Measurements from ENCODE around the gene CACNA1G. TPM values are rescaled to one million over a fixed set of nuclear protein-coding genes. Genes with fewer than 3 reads are reported as not detected.

CACNA1G gene
- total and polyA plus RNA-seq, 9 of the 15 experiments (the other 6 are each of a cell fraction or from before 2014, with no cell fraction given) = 0.01 TPM; not detected in 8

DNA sequence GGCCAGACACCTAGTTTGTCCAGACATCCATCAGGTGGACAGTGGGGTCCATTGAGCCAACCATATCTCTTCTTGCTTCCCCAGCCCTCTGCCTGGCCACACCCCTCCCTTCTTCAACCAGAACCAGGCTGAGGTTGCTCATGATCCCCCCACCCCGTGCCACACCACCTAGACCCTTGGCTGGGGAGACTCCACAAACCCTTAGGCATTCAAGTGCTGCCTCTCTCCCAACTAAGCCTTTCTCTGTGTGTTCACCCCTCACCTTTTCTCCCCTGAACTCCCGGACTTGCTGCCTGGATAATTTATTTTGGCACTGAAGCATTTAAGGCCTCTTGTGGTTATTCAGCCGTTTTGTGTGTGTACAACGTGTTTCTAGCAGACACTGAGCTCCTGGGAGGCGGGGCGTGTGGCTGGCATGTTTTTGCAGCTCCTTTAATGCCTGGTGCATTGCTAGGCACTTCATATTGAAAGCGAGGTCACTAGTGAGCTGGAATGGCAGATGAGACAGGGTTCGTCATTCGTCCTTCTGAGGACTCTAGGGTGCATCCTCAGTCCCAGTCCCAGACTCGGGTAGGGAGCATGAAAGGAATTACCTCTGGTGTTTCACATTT, 28.7 kb downstream of the CACNA1G start:
- intact Hi-C loops (cut with micrococcal nuclease) (no loop called here), in situ Hi-C loops (cut with MboI) (no loop called here)
- no peaks in the 10 kb centered on the region for H3K36me3 ChIP-seq (ENCODE audit: control insufficient read depth, insufficient read depth, low read length)
- no peaks in the 10 kb centered on the region for H3K9me3 ChIP-seq (replicated peaks; ENCODE audit: control insufficient read depth, insufficient read depth, low read depth, low read length)
- H3K4me3 ChIP-seq = no peak overlapping the region
- H3K9me1 ChIP-seq (ENCODE audit: control insufficient read depth, insufficient read depth, low read length) = no peaks in the 10 kb centered on the region
- ATAC-seq (no peak), FAIRE-seq (no peak), DNase-seq (ENCODE audit: extremely low read depth in 1 of 4, low spot score in 3 of 4) (no peak)
- CTCF ChIA-PET (ENCODE audit: low intra/inter-chr PET ratio) = no interaction called here
- no TSS peak for BruUV-seq (replicated peaks)
- no peak overlapping the region; a peak in 1 of 4 replicates for H3K9ac ChIP-seq (ENCODE audit: insufficient read depth in 1 of 2, low read depth in 2 of 2, low read length in 2 of 2)
- peaks cover 4% of the 10 kb centered on the region for H4K20me1 ChIP-seq (replicated peaks; ENCODE audit: control insufficient read depth, insufficient read depth, low read length)
- WGBS (ENCODE audit: insufficient coverage, low coverage, missing lambda C conversion rate) = 6% methylated on average over 10 of the region's 10 CpGs
- no peak overlapping the region for H2AFZ ChIP-seq (ENCODE audit: low read depth, low read length)
- H3K4me1 ChIP-seq (replicated peaks in 1 of 2; ENCODE audit: control insufficient read depth in 2 of 2, insufficient read depth in 2 of 2, low read length in 2 of 2) = peaks cover 0 to 15% of the 10 kb centered on the region in 2 experiments; a peak in 2 of 5 replicates
- H3K27me3 ChIP-seq (ENCODE audit: control insufficient read depth in 2 of 2, insufficient read depth in 2 of 2, low read length in 2 of 2) = peaks cover 38 to 91% of the 10 kb centered on the region in 2 experiments; a peak in 4 of 5 replicates
- H3K27ac ChIP-seq (ENCODE audit: extremely low read depth, low read depth, low read length) = no peak overlapping the region
- no peak overlapping the region for H3K4me2 ChIP-seq (ENCODE audit: insufficient read depth, low read length)
- POLR2A ChIA-PET = no interaction called here
- H3K79me2 ChIP-seq (ENCODE audit: control insufficient read depth, insufficient read depth, low read length) = no peaks in the 10 kb centered on the region
- TF ChIP-seq XRCC4 (IDR thresholded peaks at IDR 0.05; ENCODE audit: extremely low read depth, insufficient read depth, insufficient read length) = no peak
- no peak for TF ChIP-seq SMARCB1 (IDR thresholded peaks at IDR 0.05; ENCODE audit: insufficient read length, low read depth)
- no peak for TF ChIP-seq ZBTB9 (CRISPR knock-in tag; IDR thresholded peaks at IDR 0.05)
- TF ChIP-seq, protein P1, sequence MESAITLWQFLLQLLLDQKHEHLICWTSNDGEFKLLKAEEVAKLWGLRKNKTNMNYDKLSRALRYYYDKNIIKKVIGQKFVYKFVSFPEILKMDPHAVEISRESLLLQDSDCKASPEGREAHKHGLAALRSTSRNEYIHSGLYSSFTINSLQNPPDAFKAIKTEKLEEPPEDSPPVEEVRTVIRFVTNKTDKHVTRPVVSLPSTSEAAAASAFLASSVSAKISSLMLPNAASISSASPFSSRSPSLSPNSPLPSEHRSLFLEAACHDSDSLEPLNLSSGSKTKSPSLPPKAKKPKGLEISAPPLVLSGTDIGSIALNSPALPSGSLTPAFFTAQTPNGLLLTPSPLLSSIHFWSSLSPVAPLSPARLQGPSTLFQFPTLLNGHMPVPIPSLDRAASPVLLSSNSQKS (CRISPR knock-in tag; IDR thresholded peaks at IDR 0.05) = no peak
- TF ChIP-seq ETS1 (conservative IDR thresholded peaks at IDR 0.05; ENCODE audit: control insufficient read depth, low read depth, low read length) = no peak
- TF ChIP-seq ATF6 (CRISPR knock-in tag; IDR thresholded peaks at IDR 0.05) = no peak
- no peak for TF ChIP-seq TAF1 (IDR thresholded peaks at IDR 0.05; ENCODE audit: control insufficient read depth, extremely low read depth, insufficient read depth, low read length, severe bottlenecking)
- TF ChIP-seq ZNF79 (CRISPR knock-in tag; IDR thresholded peaks at IDR 0.05; ENCODE audit: low read depth) = no peak
- TF ChIP-seq U2AF2 (optimal IDR thresholded peaks at IDR 0.05; ENCODE audit: low read depth, low read length) = no peak
- no peak for TF ChIP-seq POLR3A (IDR thresholded peaks at IDR 0.05; ENCODE audit: borderline replicate concordance, extremely low read depth, insufficient read depth, insufficient read length)
- no peak for TF ChIP-seq ZBTB12 (CRISPR knock-in tag; IDR thresholded peaks at IDR 0.05)
- TF ChIP-seq, protein P2, sequence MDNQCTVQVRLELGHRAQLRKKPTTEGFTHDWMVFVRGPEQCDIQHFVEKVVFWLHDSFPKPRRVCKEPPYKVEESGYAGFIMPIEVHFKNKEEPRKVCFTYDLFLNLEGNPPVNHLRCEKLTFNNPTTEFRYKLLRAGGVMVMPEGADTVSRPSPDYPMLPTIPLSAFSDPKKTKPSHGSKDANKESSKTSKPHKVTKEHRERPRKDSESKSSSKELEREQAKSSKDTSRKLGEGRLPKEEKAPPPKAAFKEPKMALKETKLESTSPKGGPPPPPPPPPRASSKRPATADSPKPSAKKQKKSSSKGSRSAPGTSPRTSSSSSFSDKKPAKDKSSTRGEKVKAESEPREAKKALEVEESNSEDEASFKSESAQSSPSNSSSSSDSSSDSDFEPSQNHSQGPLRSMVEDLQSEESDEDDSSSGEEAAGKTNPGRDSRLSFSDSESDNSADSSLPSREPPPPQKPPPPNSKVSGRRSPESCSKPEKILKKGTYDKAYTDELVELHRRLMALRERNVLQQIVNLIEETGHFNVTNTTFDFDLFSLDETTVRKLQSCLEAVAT (IDR thresholded peaks at IDR 0.05) = no peak
- TF ChIP-seq ZNF354B (CRISPR knock-in tag; IDR thresholded peaks at IDR 0.05) = no peak
